WTC11 (cell line): Measurements from ENCODE around the gene SLITRK3.

Experiments
- ELF4 ChIP-seq: sonication (generic); formaldehyde crosslinking; IDR thresholded peaks from 2 replicates; pipeline ENCODE4 v1.8.1; 2022; ENCODE audit warnings: low read depth, mild to moderate bottlenecking, moderate library complexity, missing genetic modification reagents
- ERG ChIP-seq: fragments of 250-450 bp; sonication (Bioruptor Pico); IDR thresholded peaks from 2 replicates; pipeline ENCODE4 v1.8.0; 2021; ENCODE audit warnings: mild to moderate bottlenecking
- FOXJ3 ChIP-seq: sonication (generic); formaldehyde crosslinking; IDR thresholded peaks from 2 replicates; pipeline ENCODE4 v1.9.0; 2021; ENCODE audit warnings: missing genetic modification reagents, mild to moderate bottlenecking, borderline replicate concordance
- STAT6 ChIP-seq: sonication (generic); formaldehyde crosslinking; conservative IDR thresholded peaks from 2 replicates; pipeline ENCODE4 v1.8.1; 2023; ENCODE audit warnings: mild to moderate bottlenecking, low read depth, missing genetic modification reagents, moderate library complexity

GRCh38 chr3:165193366-165194254 lies 2.6 kb downstream of the SLITRK3 start:
- no peak for TF ChIP-seq FOXJ3 (CRISPR knock-in tag)
- TF ChIP-seq STAT6 (CRISPR knock-in tag), result no peak
- TF ChIP-seq ERG (CRISPR knock-in tag), result no peak
- TF ChIP-seq ELF4, result no peak
